ENCODE data around the gene RNASE11. TPM values are rescaled to one million over a fixed set of nuclear protein-coding genes. Genes with fewer than 3 reads are reported as not detected.
"Not testable (repeated sequence)": the region's sequence is repeated elsewhere in the genome, so short reads cannot be mapped to it uniquely, and the experiment has no call there.

RNASE11 gene
- polyA plus RNA-seq, 4 donors, result not detected

GRCh38 chr14:20583142-20583541, 4.7 kb downstream of the RNASE11 start:
- no peak for DNase-seq (ENCODE audit: low read depth in 4 of 4, low spot score in 3 of 4)

- DNase-seq (ENCODE audit: low read depth in 4 of 4, low spot score in 3 of 4), result no peak
Measured at GRCh38 chr14:20580242-20580641, 7.6 kb downstream of the RNASE11 start.

GRCh38 chr14:20578784-20579502, 8.9 kb downstream of the RNASE11 start:
- no peak for DNase-seq (ENCODE audit: low read depth in 4 of 4, low spot score in 3 of 4)

- DNase-seq (ENCODE audit: low read depth in 4 of 4, low spot score in 3 of 4), result no peak
Measured at GRCh38 chr14:20578325-20578724, 9.5 kb downstream of the RNASE11 start.

GRCh38 chr14:20572382-20572990, 15.3 kb downstream of the RNASE11 start:
- DNase-seq (ENCODE audit: low read depth in 4 of 4, low spot score in 3 of 4), result not testable (repeated sequence)

- DNase-seq (ENCODE audit: low read depth in 4 of 4, low spot score in 3 of 4), result not testable (repeated sequence)
Measured at GRCh38 chr14:20570720-20571119, 17.1 kb downstream of the RNASE11 start.

- not testable (repeated sequence) for DNase-seq (ENCODE audit: low read depth in 4 of 4, low spot score in 3 of 4)
Measured at GRCh38 chr14:20569865-20570264, 17.9 kb downstream of the RNASE11 start.

GRCh38 chr14:20569066-20569465, 18.7 kb downstream of the RNASE11 start:
- no peak for DNase-seq (ENCODE audit: low read depth in 4 of 4, low spot score in 3 of 4)

GRCh38 chr14:20568393-20568792, 19.4 kb downstream of the RNASE11 start:
- DNase-seq (ENCODE audit: low read depth in 4 of 4, low spot score in 3 of 4), result no peak

- not testable (repeated sequence) for DNase-seq (ENCODE audit: low read depth in 4 of 4, low spot score in 3 of 4)
Measured at GRCh38 chr14:20567199-20567598, 20.6 kb downstream of the RNASE11 start.

GRCh38 chr14:20564501-20564997, 23.3 kb downstream of the RNASE11 start:
- no peak for DNase-seq (ENCODE audit: low read depth in 4 of 4, low spot score in 3 of 4)

- DNase-seq (ENCODE audit: low read depth in 4 of 4, low spot score in 3 of 4), result no peak
Measured at GRCh38 chr14:20563971-20564370, 23.8 kb downstream of the RNASE11 start.

- DNase-seq (ENCODE audit: low read depth in 4 of 4, low spot score in 3 of 4), result no peak
Measured at GRCh38 chr14:20560961-20561360, 26.8 kb downstream of the RNASE11 start, which contains the start of gene RNASE9. RNASE9 (minus strand) TSS chr14:20561047.

- no peak for DNase-seq (ENCODE audit: low read depth in 4 of 4, low spot score in 3 of 4)
Measured at GRCh38 chr14:20559461-20559904, 28.3 kb downstream of the RNASE11 start.

GRCh38 chr14:20557212-20557542, 30.6 kb downstream of the RNASE11 start:
- DNase-seq (ENCODE audit: low read depth in 4 of 4, low spot score in 3 of 4), result no peak

- DNase-seq (ENCODE audit: low read depth in 4 of 4, low spot score in 3 of 4), result no peak
Measured at GRCh38 chr14:20556500-20557211, 31.1 kb downstream of the RNASE11 start.

GRCh38 chr14:20555845-20556244, 32.0 kb downstream of the RNASE11 start:
- no peak for DNase-seq (ENCODE audit: low read depth in 4 of 4, low spot score in 3 of 4)

GRCh38 chr14:20553024-20553423, 34.8 kb downstream of the RNASE11 start:
- DNase-seq (ENCODE audit: low read depth in 4 of 4, low spot score in 3 of 4), result no peak

- no peak for DNase-seq (ENCODE audit: low read depth in 4 of 4, low spot score in 3 of 4)
Measured at GRCh38 chr14:20551606-20552005, 36.2 kb downstream of the RNASE11 start.

GRCh38 chr14:20550926-20551325, 36.9 kb downstream of the RNASE11 start:
- DNase-seq (ENCODE audit: low read depth in 4 of 4, low spot score in 3 of 4), result no peak

- peak in 1 of 4 donors; percentile 4 for DNase-seq (ENCODE audit: low read depth in 4 of 4, low spot score in 3 of 4)
Measured at GRCh38 chr14:20548414-20549158, 39.2 kb downstream of the RNASE11 start.

Data from left renal pelvis (tissue), 4 donors.